H9 (cell line): ENCODE results near the gene NVL. TPM values are rescaled to one million over a fixed set of nuclear protein-coding genes. Genes with fewer than 3 reads are reported as not detected.

ENCODE experiments used
- DNase-seq: peaks from one replicate; pipeline ENCODE4 v3.0.0-alpha.2; 2017
- H2AFZ ChIP-seq: one replicate; pipeline ENCODE4 v1.6.1; 2013; ENCODE audit warnings: mild to moderate bottlenecking, low read length, control low read depth, moderate library complexity
- H2AK5ac ChIP-seq: 2 replicates; pipeline ENCODE4 v1.6.1; 2013; ENCODE audit warnings: low read length, control low read depth, mixed read lengths; ENCODE audit not compliant: insufficient read length
- H2BK120ac ChIP-seq: one replicate; pipeline ENCODE4 v1.6.1; 2013; ENCODE audit warnings: low read depth, mild to moderate bottlenecking, low read length, control low read depth, inconsistent platforms; ENCODE audit not compliant: poor library complexity, severe bottlenecking
- H2BK12ac ChIP-seq: 2 replicates; pipeline ENCODE4 v1.6.1; 2013; ENCODE audit warnings: low read length, control low read depth, mixed read lengths, low read depth; ENCODE audit not compliant: insufficient read length
- H2BK15ac ChIP-seq: 2 replicates; pipeline ENCODE4 v1.6.1; 2013; ENCODE audit warnings: low read depth, low read length, control low read depth
- H2BK20ac ChIP-seq: one replicate; pipeline ENCODE4 v1.6.1; 2013; ENCODE audit warnings: low read depth, mild to moderate bottlenecking, low read length, control low read depth, inconsistent platforms; ENCODE audit not compliant: poor library complexity, severe bottlenecking
- H2BK5ac ChIP-seq: 2 replicates; pipeline ENCODE4 v1.6.1; 2013; ENCODE audit warnings: low read length, control low read depth, mixed read lengths; ENCODE audit not compliant: insufficient read length
- H3K14ac ChIP-seq: 2 replicates; pipeline ENCODE4 v1.6.1; 2013; ENCODE audit warnings: low read length, control low read depth; ENCODE audit not compliant: insufficient read depth
- H3K18ac ChIP-seq: 2 replicates; pipeline ENCODE4 v1.6.1; 2013; ENCODE audit warnings: low read depth, mild to moderate bottlenecking, mixed read lengths, low read length, control low read depth; ENCODE audit not compliant: insufficient read length
- H3K23ac ChIP-seq: 2 replicates; pipeline ENCODE4 v1.6.1; 2013; ENCODE audit warnings: low read length, control low read depth, mixed read lengths, low read depth; ENCODE audit not compliant: insufficient read length
- H3K23me2 ChIP-seq: 2 replicates; pipeline ENCODE4 v1.6.1; 2013; ENCODE audit warnings: low read depth, mild to moderate bottlenecking, mixed read lengths, low read length, control low read depth; ENCODE audit not compliant: insufficient read length, poor library complexity, severe bottlenecking
- H3K27ac ChIP-seq: 2 replicates; pipeline ENCODE4 v1.5.1; 2013; ENCODE audit warnings: low read length, control low read depth, mixed read lengths, low read depth; ENCODE audit not compliant: insufficient read length
- H3K27me3 ChIP-seq: 2 replicates; pipeline ENCODE4 v1.6.1; 2013; ENCODE audit warnings: low read length, control low read depth, inconsistent platforms; ENCODE audit not compliant: insufficient read depth
- H3K4ac ChIP-seq: 2 replicates; pipeline ENCODE4 v1.6.1; 2013; ENCODE audit warnings: low read depth, mild to moderate bottlenecking, control low read depth, inconsistent platforms, low read length, moderate library complexity
- H3K4me1 ChIP-seq: 2 replicates; pipeline ENCODE4 v1.6.1; 2013; ENCODE audit warnings: low read length, control low read depth, inconsistent platforms; ENCODE audit not compliant: insufficient read depth
- H3K4me2 ChIP-seq: 2 replicates; pipeline ENCODE4 v1.6.1; 2013; ENCODE audit warnings: low read length, control low read depth, mixed read lengths; ENCODE audit not compliant: insufficient read length, insufficient read depth
- H3K56ac ChIP-seq: 2 replicates; pipeline ENCODE4 v1.6.1; 2013; ENCODE audit warnings: low read depth, mild to moderate bottlenecking, mixed read lengths, low read length, control low read depth; ENCODE audit not compliant: insufficient read length
- H3K79me1 ChIP-seq: 2 replicates; pipeline ENCODE4 v1.6.1; 2013; ENCODE audit warnings: low read depth, mild to moderate bottlenecking, moderate library complexity, low read length, control low read depth, inconsistent platforms; ENCODE audit not compliant: insufficient read depth, poor library complexity, severe bottlenecking
- H3K79me2 ChIP-seq: 2 replicates; pipeline ENCODE4 v1.6.1; 2013; ENCODE audit warnings: low read length, control low read depth, inconsistent platforms; ENCODE audit not compliant: insufficient read depth
- H3K9ac ChIP-seq: 2 replicates; pipeline ENCODE4 v1.6.1; 2013; ENCODE audit warnings: low read length, control low read depth, mixed read lengths; ENCODE audit not compliant: insufficient read length; ENCODE audit errors: extremely low read depth
- H3K9me3 ChIP-seq: one replicate; pipeline ENCODE4 v1.6.1; 2013; ENCODE audit warnings: low read depth, low read length, inconsistent platforms; ENCODE audit not compliant: control insufficient read depth
- H3T11ph ChIP-seq: one replicate; pipeline ENCODE4 v1.6.1; 2013; ENCODE audit warnings: mild to moderate bottlenecking, low read length, control low read depth, inconsistent platforms
- H4K20me1 ChIP-seq: one replicate; pipeline ENCODE4 v1.6.1; 2013; ENCODE audit not compliant: control insufficient read depth, insufficient read length, insufficient read depth
- H4K5ac ChIP-seq: 2 replicates; pipeline ENCODE4 v1.6.1; 2013; ENCODE audit warnings: low read depth, mild to moderate bottlenecking, mixed read lengths, low read length, control low read depth; ENCODE audit not compliant: insufficient read length
- H4K8ac ChIP-seq: replicated peaks from 2 replicates; pipeline ENCODE4 v1.6.1; 2013; ENCODE audit warnings: low read length, control low read depth, mixed read lengths, low read depth; ENCODE audit not compliant: insufficient read length
- H4K91ac ChIP-seq: 2 replicates; pipeline ENCODE4 v1.6.1; 2013; ENCODE audit warnings: low read depth, mild to moderate bottlenecking, moderate library complexity, mixed read lengths, low read length, control low read depth; ENCODE audit not compliant: insufficient read length
- H3K27ac Mint-ChIP-seq, 3 experiments: 2 replicates in 2 of 3; 3 replicates in 1 of 3; pipeline ENCODE4 v1.8.0; 2020 to 2021; ENCODE audit warnings: mixed read lengths in 3 of 3, mild to moderate bottlenecking in 1 of 3, moderate library complexity in 1 of 3
- H3K27me3 Mint-ChIP-seq: 2 replicates; pipeline ENCODE4 v1.8.0; 2021; ENCODE audit warnings: low read depth, mild to moderate bottlenecking, moderate library complexity, mixed read lengths
- H3K36me3 Mint-ChIP-seq, 3 experiments: 2 replicates in 2 of 3; 3 replicates in 1 of 3; pipeline ENCODE4 v1.8.0; 2020 to 2021; ENCODE audit warnings: low read depth in 3 of 3, mixed read lengths in 3 of 3; ENCODE audit not compliant: insufficient read depth in 1 of 3
- H3K4me1 Mint-ChIP-seq, 2 experiments: 2 replicates each; pipeline ENCODE4 v1.8.0; 2020; ENCODE audit warnings: mixed read lengths in 2 of 2
- H3K4me3 Mint-ChIP-seq, 2 experiments: 2 replicates in 1 of 2; 3 replicates in 1 of 2; pipeline ENCODE4 v1.8.0; 2020 to 2021; ENCODE audit warnings: mild to moderate bottlenecking in 2 of 2, mixed read lengths in 2 of 2, moderate library complexity in 1 of 2
- H3K9me3 Mint-ChIP-seq, 2 experiments: 2 replicates in 1 of 2; 3 replicates in 1 of 2; pipeline ENCODE4 v1.8.0; 2020; ENCODE audit warnings: mild to moderate bottlenecking in 2 of 2, mixed read lengths in 2 of 2, moderate library complexity in 1 of 2
- WGBS: extraction: QIAGEN DNeasy Blood & Tissue Kit; methylation state at CpG from one replicate; pipeline ENCODE4 v1.1.7; 2013; ENCODE audit warnings: missing lambda C conversion rate, low lambda C conversion rate, mixed read lengths; ENCODE audit not compliant: insufficient read length; ENCODE audit errors: extremely low coverage; 5-methylcytosine and 5-hydroxymethylcytosine counted together
- total RNA-seq: library from RNA; stranded (reverse); gene quantifications from 2 replicates; pipeline ENCODE4 v1.2.1, GENCODE V29; 2021
- TF ChIP-seq, protein P1 (sequence below): fragments of 200-600 bp; sonication (generic); conservative IDR thresholded peaks from 3 replicates; pipeline ENCODE4 v1.8.0; 2021; ENCODE audit warnings: antibody characterized with exemption, mild to moderate bottlenecking

The NVL gene
- total RNA-seq, 1 experiment from 2014 or later, result 66.9 TPM

DNA sequence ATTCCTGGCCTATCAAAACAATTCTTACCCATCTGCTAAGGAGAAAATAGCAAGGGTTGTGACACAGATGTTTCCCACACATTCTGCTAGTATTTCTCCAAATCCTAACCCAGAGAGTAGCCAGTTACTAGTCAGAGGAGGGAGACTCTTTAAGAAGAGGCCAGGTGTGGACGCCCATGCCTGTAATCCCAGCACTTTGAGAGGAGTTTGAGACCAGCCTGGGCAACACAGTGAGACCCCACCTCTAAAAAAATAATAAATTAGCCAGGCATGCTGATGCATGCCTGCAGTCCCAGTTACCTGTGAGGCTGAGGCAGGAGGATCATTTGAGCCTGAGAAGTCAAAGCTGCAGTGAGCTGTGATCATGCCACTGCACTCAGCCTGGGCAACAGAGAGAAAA lies 28.6 kb downstream of the NVL start:
- no peak overlapping the region for H3K14ac ChIP-seq
- no peaks in the 10 kb centered on the region for H3K4me1 ChIP-seq
- peaks cover 14 to 90% (median 62%) of the 10 kb centered on the region in 3 experiments; a peak in 6 of 7 replicates for H3K36me3 Mint-ChIP-seq
- no peak for DNase-seq
- H3K27me3 ChIP-seq, result no peaks in the 10 kb centered on the region
- no peak overlapping the region for H3K27ac Mint-ChIP-seq
- H3K9me3 ChIP-seq, result no peaks in the 10 kb centered on the region
- no peaks in the 10 kb centered on the region for H3K27me3 Mint-ChIP-seq
- H3K23ac ChIP-seq, result no peak overlapping the region
- H4K91ac ChIP-seq, result no peak overlapping the region
- H2BK20ac ChIP-seq, result no peak overlapping the region
- no peak overlapping the region for H4K8ac ChIP-seq
- H4K20me1 ChIP-seq, result no peaks in the 10 kb centered on the region
- no peak overlapping the region for H3T11ph ChIP-seq
- no peak overlapping the region for H2AFZ ChIP-seq
- no peak overlapping the region for H3K18ac ChIP-seq
- no CpG with 5 or more reads among the region's 1 CpG for WGBS
- H2BK5ac ChIP-seq, result no peak overlapping the region
- no peaks in the 10 kb centered on the region for H3K79me1 ChIP-seq
- no peak overlapping the region for H4K5ac ChIP-seq
- H3K4me1 Mint-ChIP-seq, result no peaks in the 10 kb centered on the region
- no peak overlapping the region for H2AK5ac ChIP-seq
- H3K4ac ChIP-seq, result no peak overlapping the region
- no peak overlapping the region for H3K9ac ChIP-seq
- H3K56ac ChIP-seq, result no peak overlapping the region
- no peak overlapping the region for H3K27ac ChIP-seq
- H2BK15ac ChIP-seq, result no peak overlapping the region
- TF ChIP-seq, protein P1, sequence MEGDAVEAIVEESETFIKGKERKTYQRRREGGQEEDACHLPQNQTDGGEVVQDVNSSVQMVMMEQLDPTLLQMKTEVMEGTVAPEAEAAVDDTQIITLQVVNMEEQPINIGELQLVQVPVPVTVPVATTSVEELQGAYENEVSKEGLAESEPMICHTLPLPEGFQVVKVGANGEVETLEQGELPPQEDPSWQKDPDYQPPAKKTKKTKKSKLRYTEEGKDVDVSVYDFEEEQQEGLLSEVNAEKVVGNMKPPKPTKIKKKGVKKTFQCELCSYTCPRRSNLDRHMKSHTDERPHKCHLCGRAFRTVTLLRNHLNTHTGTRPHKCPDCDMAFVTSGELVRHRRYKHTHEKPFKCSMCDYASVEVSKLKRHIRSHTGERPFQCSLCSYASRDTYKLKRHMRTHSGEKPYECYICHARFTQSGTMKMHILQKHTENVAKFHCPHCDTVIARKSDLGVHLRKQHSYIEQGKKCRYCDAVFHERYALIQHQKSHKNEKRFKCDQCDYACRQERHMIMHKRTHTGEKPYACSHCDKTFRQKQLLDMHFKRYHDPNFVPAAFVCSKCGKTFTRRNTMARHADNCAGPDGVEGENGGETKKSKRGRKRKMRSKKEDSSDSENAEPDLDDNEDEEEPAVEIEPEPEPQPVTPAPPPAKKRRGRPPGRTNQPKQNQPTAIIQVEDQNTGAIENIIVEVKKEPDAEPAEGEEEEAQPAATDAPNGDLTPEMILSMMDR, result no peak
- H3K4me2 ChIP-seq, result no peak overlapping the region
- H2BK12ac ChIP-seq, result no peak overlapping the region
- no peak overlapping the region for H3K4me3 Mint-ChIP-seq
- H3K9me3 Mint-ChIP-seq, result no peaks in the 10 kb centered on the region
- H3K79me2 ChIP-seq, result no peaks in the 10 kb centered on the region
- no peak overlapping the region for H2BK120ac ChIP-seq
- H3K23me2 ChIP-seq, result no peaks in the 10 kb centered on the region
